ENCODE results near the gene COL27A1.
"Not testable (repeated sequence)": the region's sequence is repeated elsewhere in the genome, so short reads cannot be mapped to it uniquely, and the experiment has no call there.

DNA sequence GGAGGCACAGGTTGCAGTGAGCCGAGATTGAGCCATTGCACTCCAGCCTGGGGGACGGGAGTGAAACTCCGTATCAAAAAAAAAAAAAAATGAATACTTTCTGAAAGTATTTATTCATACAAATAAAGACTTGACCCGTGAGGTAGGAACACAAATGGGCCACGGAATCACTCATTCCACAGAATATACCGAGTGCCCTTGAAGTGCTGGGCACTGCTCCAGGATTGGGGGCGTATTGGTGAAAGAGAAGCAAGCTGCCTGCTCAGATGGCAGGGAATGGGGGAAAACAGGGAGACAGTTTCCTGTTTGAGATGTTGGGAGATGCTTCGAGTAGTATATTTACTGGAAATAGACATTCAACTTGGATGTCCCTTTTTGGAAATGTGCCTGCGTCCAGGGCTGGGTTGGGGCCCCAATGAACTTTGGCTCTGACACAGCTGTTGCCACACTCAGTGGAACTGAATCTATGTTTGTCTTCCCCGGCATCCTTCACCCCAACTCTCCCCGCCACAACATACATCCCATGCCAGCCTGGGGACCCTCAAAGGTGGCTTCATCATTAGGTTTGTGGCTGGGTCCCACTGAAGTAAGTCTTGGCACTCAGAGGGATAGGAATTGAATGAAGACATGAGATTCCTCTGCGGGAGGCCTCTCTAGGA is 167.0 kb downstream of the COL27A1 start:
- not testable (repeated sequence) for TF ChIP-seq RCOR1 (IDR thresholded peaks at IDR 0.05; ENCODE audit: low read length); EP300 (IDR thresholded peaks at IDR 0.05; ENCODE audit: borderline replicate concordance in 1 of 2, low read depth in 1 of 2, low read length in 1 of 2); JUND (IDR thresholded peaks at IDR 0.05); YY1 (IDR thresholded peaks at IDR 0.05; ENCODE audit: low read depth); EZH2phosphoT487 (IDR thresholded peaks at IDR 0.05; ENCODE audit: borderline replicate concordance, low read depth)
- TF ChIP-seq, protein P1, sequence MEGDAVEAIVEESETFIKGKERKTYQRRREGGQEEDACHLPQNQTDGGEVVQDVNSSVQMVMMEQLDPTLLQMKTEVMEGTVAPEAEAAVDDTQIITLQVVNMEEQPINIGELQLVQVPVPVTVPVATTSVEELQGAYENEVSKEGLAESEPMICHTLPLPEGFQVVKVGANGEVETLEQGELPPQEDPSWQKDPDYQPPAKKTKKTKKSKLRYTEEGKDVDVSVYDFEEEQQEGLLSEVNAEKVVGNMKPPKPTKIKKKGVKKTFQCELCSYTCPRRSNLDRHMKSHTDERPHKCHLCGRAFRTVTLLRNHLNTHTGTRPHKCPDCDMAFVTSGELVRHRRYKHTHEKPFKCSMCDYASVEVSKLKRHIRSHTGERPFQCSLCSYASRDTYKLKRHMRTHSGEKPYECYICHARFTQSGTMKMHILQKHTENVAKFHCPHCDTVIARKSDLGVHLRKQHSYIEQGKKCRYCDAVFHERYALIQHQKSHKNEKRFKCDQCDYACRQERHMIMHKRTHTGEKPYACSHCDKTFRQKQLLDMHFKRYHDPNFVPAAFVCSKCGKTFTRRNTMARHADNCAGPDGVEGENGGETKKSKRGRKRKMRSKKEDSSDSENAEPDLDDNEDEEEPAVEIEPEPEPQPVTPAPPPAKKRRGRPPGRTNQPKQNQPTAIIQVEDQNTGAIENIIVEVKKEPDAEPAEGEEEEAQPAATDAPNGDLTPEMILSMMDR (IDR thresholded peaks at IDR 0.05) = not testable (repeated sequence)
- TF ChIP-seq, protein P2, sequence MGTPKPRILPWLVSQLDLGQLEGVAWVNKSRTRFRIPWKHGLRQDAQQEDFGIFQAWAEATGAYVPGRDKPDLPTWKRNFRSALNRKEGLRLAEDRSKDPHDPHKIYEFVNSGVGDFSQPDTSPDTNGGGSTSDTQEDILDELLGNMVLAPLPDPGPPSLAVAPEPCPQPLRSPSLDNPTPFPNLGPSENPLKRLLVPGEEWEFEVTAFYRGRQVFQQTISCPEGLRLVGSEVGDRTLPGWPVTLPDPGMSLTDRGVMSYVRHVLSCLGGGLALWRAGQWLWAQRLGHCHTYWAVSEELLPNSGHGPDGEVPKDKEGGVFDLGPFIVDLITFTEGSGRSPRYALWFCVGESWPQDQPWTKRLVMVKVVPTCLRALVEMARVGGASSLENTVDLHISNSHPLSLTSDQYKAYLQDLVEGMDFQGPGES (IDR thresholded peaks at IDR 0.05; ENCODE audit: low read depth, low read length) = not testable (repeated sequence)
- TF ChIP-seq, protein P3, sequence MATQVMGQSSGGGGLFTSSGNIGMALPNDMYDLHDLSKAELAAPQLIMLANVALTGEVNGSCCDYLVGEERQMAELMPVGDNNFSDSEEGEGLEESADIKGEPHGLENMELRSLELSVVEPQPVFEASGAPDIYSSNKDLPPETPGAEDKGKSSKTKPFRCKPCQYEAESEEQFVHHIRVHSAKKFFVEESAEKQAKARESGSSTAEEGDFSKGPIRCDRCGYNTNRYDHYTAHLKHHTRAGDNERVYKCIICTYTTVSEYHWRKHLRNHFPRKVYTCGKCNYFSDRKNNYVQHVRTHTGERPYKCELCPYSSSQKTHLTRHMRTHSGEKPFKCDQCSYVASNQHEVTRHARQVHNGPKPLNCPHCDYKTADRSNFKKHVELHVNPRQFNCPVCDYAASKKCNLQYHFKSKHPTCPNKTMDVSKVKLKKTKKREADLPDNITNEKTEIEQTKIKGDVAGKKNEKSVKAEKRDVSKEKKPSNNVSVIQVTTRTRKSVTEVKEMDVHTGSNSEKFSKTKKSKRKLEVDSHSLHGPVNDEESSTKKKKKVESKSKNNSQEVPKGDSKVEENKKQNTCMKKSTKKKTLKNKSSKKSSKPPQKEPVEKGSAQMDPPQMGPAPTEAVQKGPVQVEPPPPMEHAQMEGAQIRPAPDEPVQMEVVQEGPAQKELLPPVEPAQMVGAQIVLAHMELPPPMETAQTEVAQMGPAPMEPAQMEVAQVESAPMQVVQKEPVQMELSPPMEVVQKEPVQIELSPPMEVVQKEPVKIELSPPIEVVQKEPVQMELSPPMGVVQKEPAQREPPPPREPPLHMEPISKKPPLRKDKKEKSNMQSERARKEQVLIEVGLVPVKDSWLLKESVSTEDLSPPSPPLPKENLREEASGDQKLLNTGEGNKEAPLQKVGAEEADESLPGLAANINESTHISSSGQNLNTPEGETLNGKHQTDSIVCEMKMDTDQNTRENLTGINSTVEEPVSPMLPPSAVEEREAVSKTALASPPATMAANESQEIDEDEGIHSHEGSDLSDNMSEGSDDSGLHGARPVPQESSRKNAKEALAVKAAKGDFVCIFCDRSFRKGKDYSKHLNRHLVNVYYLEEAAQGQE (IDR thresholded peaks at IDR 0.05; ENCODE audit: low read depth, low read length) = not testable (repeated sequence)
- TF ChIP-seq, protein P4, sequence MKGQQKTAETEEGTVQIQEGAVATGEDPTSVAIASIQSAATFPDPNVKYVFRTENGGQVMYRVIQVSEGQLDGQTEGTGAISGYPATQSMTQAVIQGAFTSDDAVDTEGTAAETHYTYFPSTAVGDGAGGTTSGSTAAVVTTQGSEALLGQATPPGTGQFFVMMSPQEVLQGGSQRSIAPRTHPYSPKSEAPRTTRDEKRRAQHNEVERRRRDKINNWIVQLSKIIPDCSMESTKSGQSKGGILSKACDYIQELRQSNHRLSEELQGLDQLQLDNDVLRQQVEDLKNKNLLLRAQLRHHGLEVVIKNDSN (IDR thresholded peaks at IDR 0.05; ENCODE audit: borderline replicate concordance, low read depth) = not testable (repeated sequence)
